ENCODE measurements around the gene GINS1. TPM values are rescaled to one million over a fixed set of nuclear protein-coding genes. Genes with fewer than 3 reads are reported as not detected.

GINS1 gene
- total RNA-seq, 1 donor from 2014 or later = 5.3 TPM

DNA sequence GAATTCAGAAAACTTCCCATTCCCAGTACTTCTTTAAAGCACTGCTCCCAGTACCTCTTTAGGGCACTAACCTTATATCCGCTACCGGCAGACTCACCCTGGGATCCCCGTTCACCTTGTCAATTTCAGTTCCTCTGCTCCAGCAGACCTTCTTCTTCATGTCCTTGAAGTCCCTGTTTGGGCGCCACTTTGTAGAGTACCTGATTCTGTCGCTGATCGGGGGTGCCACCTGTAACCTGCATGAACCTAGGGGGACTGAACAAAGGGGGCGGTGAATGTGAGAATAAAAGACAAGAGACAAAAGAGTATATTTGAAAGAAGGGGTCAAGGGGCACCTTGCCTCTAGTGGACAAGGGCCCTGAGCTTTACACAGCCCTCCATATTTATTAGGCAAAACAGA lies 4.9 kb upstream of the GINS1 start:
- DNase-seq = no peak
- no peak overlapping the region for H3K4me3 Mint-ChIP-seq (ENCODE audit: unreplicated experiment)
- H3K4me1 Mint-ChIP-seq (ENCODE audit: low read depth, unreplicated experiment) = peaks cover 17% of the 10 kb centered on the region
- H3K36me3 Mint-ChIP-seq (ENCODE audit: unreplicated experiment) = peaks cover 14% of the 10 kb centered on the region
- H3K27ac Mint-ChIP-seq (ENCODE audit: unreplicated experiment) = no peak overlapping the region
- no peak for TF ChIP-seq CTCF (IDR thresholded peaks at IDR 0.05; ENCODE audit: partially characterized antibody, unreplicated experiment)
- H3K9me3 Mint-ChIP-seq (ENCODE audit: unreplicated experiment) = peaks cover 16% of the 10 kb centered on the region
- peaks cover 6% of the 10 kb centered on the region for H3K27me3 Mint-ChIP-seq (ENCODE audit: unreplicated experiment)

DNA sequence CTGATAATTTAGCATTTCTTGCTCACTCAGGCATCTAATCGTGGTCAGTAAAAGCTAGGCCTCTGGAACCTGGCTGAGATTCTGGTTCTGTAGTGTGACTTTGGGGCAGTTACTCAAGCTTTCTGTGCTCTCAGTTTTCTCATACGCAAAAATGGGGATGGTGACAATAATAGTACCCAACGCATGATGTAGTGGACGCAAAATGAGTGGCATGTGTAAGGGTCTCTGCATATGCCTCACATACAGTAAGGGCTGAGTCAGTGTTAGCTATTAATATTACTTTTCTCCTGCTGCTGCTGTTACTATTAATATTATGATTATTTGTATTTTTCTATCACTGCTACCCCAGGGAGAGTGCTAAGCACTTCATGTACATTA lies 686 bp downstream of the GINS1 start:
- no peak overlapping the region for H3K27ac Mint-ChIP-seq (ENCODE audit: unreplicated experiment)
- peak overlapping the region; percentile 96 for H3K4me3 Mint-ChIP-seq (ENCODE audit: unreplicated experiment)
- no peak for TF ChIP-seq CTCF (IDR thresholded peaks at IDR 0.05; ENCODE audit: partially characterized antibody, unreplicated experiment)
- no peak for DNase-seq
- H3K9me3 Mint-ChIP-seq (ENCODE audit: unreplicated experiment) = peaks cover 7% of the 10 kb centered on the region
- peaks cover 8% of the 10 kb centered on the region for H3K27me3 Mint-ChIP-seq (ENCODE audit: unreplicated experiment)
- peaks cover 1% of the 10 kb centered on the region for H3K4me1 Mint-ChIP-seq (ENCODE audit: low read depth, unreplicated experiment)
- H3K36me3 Mint-ChIP-seq (ENCODE audit: unreplicated experiment) = peaks cover 6% of the 10 kb centered on the region

DNA sequence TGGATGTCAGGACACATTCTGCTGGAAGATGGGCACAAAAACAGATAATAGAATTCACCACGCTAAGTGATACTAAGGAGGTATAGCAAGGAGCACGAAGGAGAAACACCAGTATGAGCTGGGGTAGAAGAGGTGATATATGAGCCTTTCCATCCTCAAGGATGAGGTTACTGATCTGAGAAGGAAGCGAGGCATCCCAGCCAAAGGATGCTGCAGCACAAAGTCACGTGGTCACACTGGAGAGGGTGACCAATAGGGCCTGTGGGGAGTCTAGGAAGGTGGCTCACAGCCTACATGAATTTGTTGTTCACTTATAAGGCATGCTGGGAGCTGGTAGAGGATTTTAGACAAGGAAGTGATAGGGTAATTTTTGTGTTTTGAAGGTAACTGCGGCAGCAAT lies 1.4 kb downstream of the GINS1 start:
- TF ChIP-seq CTCF (IDR thresholded peaks at IDR 0.05; ENCODE audit: partially characterized antibody, unreplicated experiment) = no peak
- no peaks in the 10 kb centered on the region for H3K36me3 Mint-ChIP-seq (ENCODE audit: unreplicated experiment)
- DNase-seq = no peak
- peak overlapping the region; percentile 16 for H3K4me3 Mint-ChIP-seq (ENCODE audit: unreplicated experiment)
- H3K4me1 Mint-ChIP-seq (ENCODE audit: low read depth, unreplicated experiment) = peaks cover 1% of the 10 kb centered on the region
- H3K27ac Mint-ChIP-seq (ENCODE audit: unreplicated experiment) = no peak overlapping the region
- H3K27me3 Mint-ChIP-seq (ENCODE audit: unreplicated experiment) = peaks cover 8% of the 10 kb centered on the region
- peaks cover 3% of the 10 kb centered on the region for H3K9me3 Mint-ChIP-seq (ENCODE audit: unreplicated experiment)

- TF ChIP-seq CTCF (IDR thresholded peaks at IDR 0.05; ENCODE audit: partially characterized antibody, unreplicated experiment) = no peak
- no peak for DNase-seq
- no peaks in the 10 kb centered on the region for H3K4me1 Mint-ChIP-seq (ENCODE audit: low read depth, unreplicated experiment)
- no peak overlapping the region for H3K27ac Mint-ChIP-seq (ENCODE audit: unreplicated experiment)
- no peak overlapping the region for H3K4me3 Mint-ChIP-seq (ENCODE audit: unreplicated experiment)
- no peaks in the 10 kb centered on the region for H3K9me3 Mint-ChIP-seq (ENCODE audit: unreplicated experiment)
- no peaks in the 10 kb centered on the region for H3K36me3 Mint-ChIP-seq (ENCODE audit: unreplicated experiment)
- no peaks in the 10 kb centered on the region for H3K27me3 Mint-ChIP-seq (ENCODE audit: unreplicated experiment)
Measured at GRCh38 chr20:25418776-25419175, 11.3 kb downstream of the GINS1 start.

GRCh38 chr20:25421102-25421501 lies 13.6 kb downstream of the GINS1 start:
- H3K36me3 Mint-ChIP-seq (ENCODE audit: unreplicated experiment) = no peaks in the 10 kb centered on the region
- H3K9me3 Mint-ChIP-seq (ENCODE audit: unreplicated experiment) = no peaks in the 10 kb centered on the region

More at GRCh38 chr20:25421102-25421501, 13.6 kb downstream of the GINS1 start:
- no peak overlapping the region for H3K4me3 Mint-ChIP-seq (ENCODE audit: unreplicated experiment)
- no peaks in the 10 kb centered on the region for H3K4me1 Mint-ChIP-seq (ENCODE audit: low read depth, unreplicated experiment)
- H3K27ac Mint-ChIP-seq (ENCODE audit: unreplicated experiment) = no peak overlapping the region
- H3K27me3 Mint-ChIP-seq (ENCODE audit: unreplicated experiment) = no peaks in the 10 kb centered on the region
- no peak for DNase-seq
- no peak for TF ChIP-seq CTCF (IDR thresholded peaks at IDR 0.05; ENCODE audit: partially characterized antibody, unreplicated experiment)

All from glutamatergic neuron (in vitro differentiated cells).